HepG2 (cell line): Measurements from ENCODE around the gene KIRREL3. TPM values are rescaled to one million over a fixed set of nuclear protein-coding genes. Genes with fewer than 3 reads are reported as not detected.

Source experiments
- ATAC-seq: fragments of 200-7000 bp; cut with Tn5 transposase; 3 replicates; pipeline ENCODE4 v1.9.1; 2020; ENCODE audit warnings: mild to moderate bottlenecking, moderate library complexity
- BruUV-seq: library from RNA; stranded (reverse); fragments of 400-500 nt; replicated peaks from 2 replicates; lab custom pipeline; 2021; lab: Mats Ljungman, UMichigan
- CTCF ChIA-PET: fragments of 300-600 bp; formaldehyde crosslinking; extraction: SDS; loops from one replicate; lab custom pipeline; 2021; ENCODE audit warnings: low total read pairs, inconsistent platforms, low intra/inter-chr PET ratio; lab: Yijun Ruan, JAX
- POLR2A ChIA-PET: fragments of 350-600 bp; sonication (Branson Sonifier 250); formaldehyde crosslinking; loops from one replicate; lab custom pipeline; 2020; ENCODE audit warnings: antibody characterized with exemption, inconsistent platforms; lab: Yijun Ruan, JAX
- DNase-seq: peaks from one replicate; pipeline ENCODE4 v3.0.0-alpha.2; 2015; ENCODE audit warnings: low spot score
- FAIRE-seq: peaks from 3 replicates; lab custom pipeline; 2011; peaks lifted over from hg19 to GRCh38; lab: Jason Lieb, UNC
- H2AFZ ChIP-seq: one replicate; pipeline ENCODE4 v1.6.1; 2011; ENCODE audit warnings: low read length, inconsistent platforms
- H3K27ac ChIP-seq: fragments of 300-600 bp; 3 replicates; pipeline ENCODE4 v1.8.0; 2011; ENCODE audit warnings: mixed run types, mild to moderate bottlenecking, mixed read lengths, low read length, inconsistent platforms; ENCODE audit not compliant: insufficient read depth; ENCODE audit errors: extremely low read length
- H3K27me3 ChIP-seq, 2 experiments: fragments of 200-600 bp in 1 of 2; 2 replicates in 1 of 2; 3 replicates in 1 of 2; pipeline versions ENCODE4 v1.6.0 to v1.8.0; 2011; ENCODE audit warnings: low read length in 2 of 2, mild to moderate bottlenecking in 2 of 2, moderate library complexity in 2 of 2, inconsistent platforms in 1 of 2; ENCODE audit not compliant: insufficient read depth in 2 of 2, control insufficient read depth in 1 of 2
- H3K36me3 ChIP-seq, 2 experiments: fragments of 200-600 bp in 1 of 2; replicated peaks in 1 of 2; 2 replicates in 1 of 2; 3 replicates in 1 of 2; pipeline versions ENCODE4 v1.5.1 to v1.8.0; 2011; ENCODE audit warnings: low read length in 2 of 2, inconsistent platforms in 1 of 2; ENCODE audit not compliant: insufficient read depth in 2 of 2, control insufficient read depth in 1 of 2
- H3K4me1 ChIP-seq: 2 replicates; pipeline ENCODE4 v1.5.1; 2012; ENCODE audit warnings: low read length, inconsistent platforms; ENCODE audit not compliant: insufficient read depth
- H3K4me2 ChIP-seq: 2 replicates; pipeline ENCODE4 v1.6.0; 2011; ENCODE audit warnings: low read depth, low read length, inconsistent platforms
- H3K4me3 ChIP-seq, 3 experiments: fragments of 200-600 bp in 1 of 3; sonication (generic), shearing (Covaris generic) in 1 of 3; replicated peaks in 1 of 3; 2 replicates each; pipeline ENCODE4 v1.5.1; 2011 to 2016; ENCODE audit warnings: low read length in 3 of 3, inconsistent platforms in 2 of 3, low read depth in 2 of 3, mild to moderate bottlenecking in 2 of 3, control low read depth in 1 of 3, mixed read lengths in 1 of 3; ENCODE audit not compliant: insufficient read depth in 1 of 3
- H3K79me2 ChIP-seq: one replicate; pipeline ENCODE4 v1.6.1; 2011; ENCODE audit warnings: low read length, inconsistent platforms; ENCODE audit not compliant: insufficient read depth
- H3K9ac ChIP-seq: 2 replicates; pipeline ENCODE4 v1.6.0; 2011; ENCODE audit warnings: mild to moderate bottlenecking, low read depth, low read length, inconsistent platforms; ENCODE audit not compliant: insufficient read depth
- H3K9me3 ChIP-seq: 2 replicates; pipeline ENCODE4 v1.5.1; 2012; ENCODE audit warnings: mild to moderate bottlenecking, low read length
- H4K20me1 ChIP-seq: 2 replicates; pipeline ENCODE4 v1.6.0; 2011; ENCODE audit warnings: inconsistent platforms, mild to moderate bottlenecking, low read length, moderate library complexity; ENCODE audit not compliant: insufficient read depth
- AGO1 ChIP-seq: fragments of 200-400 bp; formaldehyde crosslinking; IDR thresholded peaks from 2 replicates; pipeline ENCODE4 v1.6.1; 2017; ENCODE audit warnings: mild to moderate bottlenecking, low read depth, low read length, moderate library complexity; ENCODE audit not compliant: poor library complexity, severe bottlenecking
- ATAD3A ChIP-seq: sonication (generic); formaldehyde crosslinking; IDR thresholded peaks from 2 replicates; pipeline ENCODE4 v1.4.0; 2020; ENCODE audit warnings: missing genetic modification reagents
- CEBPZ ChIP-seq: IDR thresholded peaks from 2 replicates; pipeline ENCODE4 v1.6.1; 2012; ENCODE audit warnings: low read length, improper control_type of control experiment
- FIP1L1 ChIP-seq: fragments of 200-400 bp; formaldehyde crosslinking; IDR thresholded peaks from 2 replicates; pipeline ENCODE4 v1.6.1; 2018; ENCODE audit warnings: low read depth, mild to moderate bottlenecking, low read length, moderate library complexity, borderline replicate concordance; ENCODE audit not compliant: insufficient read depth
- GMEB1 ChIP-seq: sonication (generic); formaldehyde crosslinking; IDR thresholded peaks from 2 replicates; pipeline ENCODE4 v1.5.1; 2020; ENCODE audit warnings: missing genetic modification reagents, mild to moderate bottlenecking, borderline replicate concordance
- POGZ ChIP-seq: sonication (generic); formaldehyde crosslinking; IDR thresholded peaks from 2 replicates; pipeline ENCODE4 v1.4.0; 2020; ENCODE audit warnings: mild to moderate bottlenecking, missing genetic modification reagents
- ZNF12 ChIP-seq: sonication (generic); formaldehyde crosslinking; IDR thresholded peaks from 2 replicates; pipeline ENCODE4 v1.5.0; 2020; ENCODE audit warnings: missing genetic modification reagents
- ZNF251 ChIP-seq: sonication (generic); formaldehyde crosslinking; IDR thresholded peaks from 2 replicates; pipeline ENCODE4 v1.9.0; 2021; ENCODE audit warnings: mild to moderate bottlenecking, missing genetic modification reagents
- ZNF34 ChIP-seq: sonication (generic); formaldehyde crosslinking; IDR thresholded peaks from 2 replicates; pipeline ENCODE4 v1.4.0; 2020; ENCODE audit warnings: mild to moderate bottlenecking, missing genetic modification reagents, borderline replicate concordance
- ZNF577 ChIP-seq: sonication (generic); formaldehyde crosslinking; IDR thresholded peaks from 2 replicates; pipeline ENCODE4 v1.4.0; 2020; ENCODE audit warnings: mild to moderate bottlenecking, low read depth, missing genetic modification reagents, borderline replicate concordance
- ZNF672 ChIP-seq: sonication (generic); formaldehyde crosslinking; IDR thresholded peaks from 2 replicates; pipeline ENCODE4 v1.8.1; 2022; ENCODE audit warnings: missing genetic modification reagents
- ZNF776 ChIP-seq: sonication (generic); formaldehyde crosslinking; IDR thresholded peaks from 2 replicates; pipeline ENCODE4 v1.4.0; 2020; ENCODE audit warnings: mild to moderate bottlenecking, missing genetic modification reagents
- ZSCAN12 ChIP-seq: sonication (generic); formaldehyde crosslinking; IDR thresholded peaks from 2 replicates; pipeline ENCODE4 v1.9.0; 2021; ENCODE audit warnings: mild to moderate bottlenecking, missing genetic modification reagents
- WGBS: methylation state at CpG from one replicate; pipeline ENCODE4 v1.1.6; 2017; ENCODE audit warnings: low lambda C conversion rate; 5-methylcytosine and 5-hydroxymethylcytosine counted together
- in situ Hi-C: cut with HindIII; loops from 2 replicates; pipeline ENCODE4 v1.10.0; 2017; ENCODE audit warnings: low pct_unique_long_range_greater_than_20kb; ENCODE audit not compliant: extremely low pct_ligation_motif_present
- intact Hi-C: fragments of 100-400 bp; cut with micrococcal nuclease; formaldehyde crosslinking; loops from one replicate; pipeline ENCODE4 v1.10.0; 2022; ENCODE audit not compliant: unreplicated experiment
- polyA plus RNA-seq, 8 experiments: library from polyadenylated mRNA; depleted of rRNA in 3 of 8; stranded (reverse) in 7 of 8; unstranded in 1 of 8; fragments of >200 nt; fragmentation: Illumina TruSeq in 4 of 8; extraction: Trizol in 4 of 8; gene quantifications; 2 replicates each; pipeline versions ENCODE4 v1.2.1 to v1.2.3, GENCODE V29; 2011 to 2016; ENCODE audit warnings: low read depth in 4 of 8, missing spikeins in 1 of 8, mixed read lengths in 1 of 8; ENCODE audit not compliant: insufficient read depth in 1 of 8
- total RNA-seq, 5 experiments: library from RNA; depleted of rRNA; stranded (reverse); fragments of >200 nt; fragmentation: Illumina TruSeq; extraction: Trizol; gene quantifications; 2 replicates each; pipeline ENCODE4 v1.2.3, GENCODE V29; 2016; ENCODE audit warnings: low read depth in 1 of 5
- TF ChIP-seq, protein P1 (sequence below): sonication (generic); formaldehyde crosslinking; IDR thresholded peaks from 2 replicates; pipeline ENCODE4 v1.5.1; 2020; ENCODE audit warnings: missing genetic modification reagents, mild to moderate bottlenecking, borderline replicate concordance

KIRREL3 gene
- total and polyA plus RNA-seq, 2 of the 13 experiments (the other 11 are each of a cell fraction or from before 2014, with no cell fraction given), result not detected

DNA sequence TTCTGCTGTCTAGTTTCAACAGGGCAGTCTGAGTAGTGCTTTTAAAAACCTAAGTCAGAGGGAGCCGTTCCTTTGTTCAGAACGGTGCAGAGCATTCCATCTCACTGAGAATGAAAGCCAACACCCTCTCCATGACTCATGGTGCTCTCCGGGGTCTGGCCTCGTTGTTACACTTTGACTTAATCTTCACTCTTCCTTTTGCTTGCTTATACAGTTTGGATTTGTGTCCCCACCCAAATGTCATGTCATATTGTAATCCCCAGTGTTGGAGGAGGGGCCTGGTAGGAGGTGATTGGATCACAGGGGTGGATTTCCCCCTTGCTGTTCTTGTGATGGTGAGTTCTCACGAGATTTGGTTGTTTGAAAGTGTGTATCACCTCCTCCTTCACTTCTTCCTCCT is 352.8 kb downstream of the KIRREL3 start:
- no TSS peak for BruUV-seq
- Histone ChIP-seq H3K9me3 (no peaks in the 10 kb centered on the region), H3K79me2 (no peaks in the 10 kb centered on the region), H3K27ac (no peak overlapping the region), H3K27me3 (no peaks in the 10 kb centered on the region; a peak in 1 of 5 replicates), H3K4me3 (no peak overlapping the region), H2AFZ (no peak overlapping the region), H3K4me1 (no peaks in the 10 kb centered on the region), H3K9ac (no peak overlapping the region), H3K4me2 (no peak overlapping the region), H3K36me3 (no peaks in the 10 kb centered on the region), H4K20me1 (no peaks in the 10 kb centered on the region)
- ATAC-seq, result no peak
- in situ Hi-C loops (no loop called here), intact Hi-C loops (no loop called here)
- ChIA-PET POLR2A (no interaction called here), CTCF (no interaction called here)
- no peak for TF ChIP-seq AGO1
- TF ChIP-seq ZNF251 (CRISPR knock-in tag), result no peak
- no peak for TF ChIP-seq ZSCAN12 (CRISPR knock-in tag)
- TF ChIP-seq ZNF672 (CRISPR knock-in tag), result no peak
- TF ChIP-seq, protein P1, sequence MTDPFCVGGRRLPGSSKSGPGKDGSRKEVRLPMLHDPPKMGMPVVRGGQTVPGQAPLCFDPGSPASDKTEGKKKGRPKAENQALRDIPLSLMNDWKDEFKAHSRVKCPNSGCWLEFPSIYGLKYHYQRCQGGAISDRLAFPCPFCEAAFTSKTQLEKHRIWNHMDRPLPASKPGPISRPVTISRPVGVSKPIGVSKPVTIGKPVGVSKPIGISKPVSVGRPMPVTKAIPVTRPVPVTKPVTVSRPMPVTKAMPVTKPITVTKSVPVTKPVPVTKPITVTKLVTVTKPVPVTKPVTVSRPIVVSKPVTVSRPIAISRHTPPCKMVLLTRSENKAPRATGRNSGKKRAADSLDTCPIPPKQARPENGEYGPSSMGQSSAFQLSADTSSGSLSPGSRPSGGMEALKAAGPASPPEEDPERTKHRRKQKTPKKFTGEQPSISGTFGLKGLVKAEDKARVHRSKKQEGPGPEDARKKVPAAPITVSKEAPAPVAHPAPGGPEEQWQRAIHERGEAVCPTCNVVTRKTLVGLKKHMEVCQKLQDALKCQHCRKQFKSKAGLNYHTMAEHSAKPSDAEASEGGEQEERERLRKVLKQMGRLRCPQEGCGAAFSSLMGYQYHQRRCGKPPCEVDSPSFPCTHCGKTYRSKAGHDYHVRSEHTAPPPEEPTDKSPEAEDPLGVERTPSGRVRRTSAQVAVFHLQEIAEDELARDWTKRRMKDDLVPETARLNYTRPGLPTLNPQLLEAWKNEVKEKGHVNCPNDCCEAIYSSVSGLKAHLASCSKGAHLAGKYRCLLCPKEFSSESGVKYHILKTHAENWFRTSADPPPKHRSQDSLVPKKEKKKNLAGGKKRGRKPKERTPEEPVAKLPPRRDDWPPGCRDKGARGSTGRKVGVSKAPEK (CRISPR knock-in tag), result no peak
- TF ChIP-seq ZNF577 (CRISPR knock-in tag), result no peak
- no peak for TF ChIP-seq ZNF34 (CRISPR knock-in tag)
- TF ChIP-seq POGZ, result no peak
- no peak for TF ChIP-seq ZNF776
- no peak for TF ChIP-seq ZNF12 (CRISPR knock-in tag)
- no peak for TF ChIP-seq CEBPZ
- no peak for TF ChIP-seq ATAD3A
- TF ChIP-seq FIP1L1, result no peak
- no peak for TF ChIP-seq GMEB1 (CRISPR knock-in tag)
- no peak for DNase-seq
- no peak for FAIRE-seq
- WGBS, result 0% methylated on average over 5 of the region's 5 CpGs
